ENCODE data around the gene ZMIZ1. TPM values are rescaled to one million over a fixed set of nuclear protein-coding genes. Genes with fewer than 3 reads are reported as not detected.

The ZMIZ1 gene
- total RNA-seq, 1 donor from 2014 or later: 11.5 TPM

DNA sequence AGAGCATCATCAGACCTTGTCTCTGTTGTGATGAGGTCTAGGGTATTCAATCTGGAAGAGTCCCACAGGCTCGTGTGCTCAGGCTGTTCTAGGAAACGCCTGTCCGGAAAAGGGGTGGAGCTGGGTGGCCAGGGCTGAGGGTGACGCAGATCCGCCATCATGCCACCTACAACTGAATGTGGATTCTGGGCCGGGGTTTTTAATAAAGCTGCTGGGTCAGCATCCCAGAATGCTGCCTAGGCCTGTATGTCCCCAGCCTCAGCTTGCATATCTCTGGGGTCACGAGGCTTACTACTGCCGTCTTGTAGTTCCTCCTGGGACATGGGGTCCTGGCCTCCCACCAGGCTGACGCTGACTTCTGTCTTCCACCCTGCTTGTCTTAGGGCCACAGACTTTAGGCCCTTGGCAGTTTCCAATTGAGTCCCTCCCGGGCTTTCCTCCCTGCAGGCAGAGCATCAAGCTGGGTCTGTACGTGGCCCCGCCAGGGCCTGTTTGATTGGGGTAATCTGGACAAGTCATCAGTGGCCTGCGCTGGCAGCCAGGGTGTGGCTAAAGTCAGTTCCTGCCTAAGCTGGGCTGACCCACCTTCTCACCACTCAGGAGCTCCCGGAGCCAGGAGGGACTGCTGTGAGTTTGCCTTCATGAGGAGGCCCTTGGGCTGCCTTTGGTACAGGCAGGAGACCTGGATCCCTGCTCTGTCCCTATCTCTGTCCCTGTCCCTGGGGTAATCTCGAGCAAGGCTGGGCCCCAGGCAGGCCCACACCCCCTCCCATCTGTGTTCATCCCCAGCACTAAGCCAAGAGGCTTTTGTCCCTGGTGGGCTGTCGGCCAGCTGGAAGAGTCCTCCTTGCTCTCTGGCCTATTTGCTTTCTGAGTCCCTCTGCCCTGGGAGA is 79.9 kb downstream of the ZMIZ1 start:
- peaks cover 92 to 98% (median 97%) of the 10 kb centered on the region in 3 donors for H3K4me1 ChIP-seq (ENCODE audit: control insufficient read depth in 3 of 3, insufficient read depth in 3 of 3, low read length in 3 of 3)
- peak overlapping the region; percentile 16 to 83 (median 79) for H3K9ac ChIP-seq (ENCODE audit: low read depth in 1 of 3, low read length in 3 of 3)
- H3K27ac ChIP-seq (ENCODE audit: low read depth, low read length): peak overlapping the region; percentile 90
- H3K9me3 ChIP-seq (ENCODE audit: control insufficient read depth in 3 of 3, low read length in 3 of 3): no peaks in the 10 kb centered on the region
- no peaks in the 10 kb centered on the region for H3K36me3 ChIP-seq (ENCODE audit: control insufficient read depth in 3 of 3, insufficient read depth in 3 of 3, low read length in 3 of 3)
- peak overlapping the region; percentile 12 to 56 (median 48) for H3K4me3 ChIP-seq (ENCODE audit: low read length in 3 of 3)
- H3K27me3 ChIP-seq (ENCODE audit: control insufficient read depth in 3 of 3, insufficient read depth in 3 of 3, low read length in 3 of 3): no peaks in the 10 kb centered on the region

GRCh38 chr10:79149345-79149661 is 80.5 kb downstream of the ZMIZ1 start:
- no peaks in the 10 kb centered on the region for H3K36me3 ChIP-seq (ENCODE audit: control insufficient read depth in 3 of 3, insufficient read depth in 3 of 3, low read length in 3 of 3)
- H3K27me3 ChIP-seq (ENCODE audit: control insufficient read depth in 3 of 3, insufficient read depth in 3 of 3, low read length in 3 of 3): no peaks in the 10 kb centered on the region
- no peaks in the 10 kb centered on the region for H3K9me3 ChIP-seq (ENCODE audit: control insufficient read depth in 3 of 3, low read length in 3 of 3)
- H3K4me3 ChIP-seq (ENCODE audit: low read length in 3 of 3): peak overlapping the region; percentile 12 to 56 (median 48)
- peaks cover 94 to 99% (median 98%) of the 10 kb centered on the region in 3 donors for H3K4me1 ChIP-seq (ENCODE audit: control insufficient read depth in 3 of 3, insufficient read depth in 3 of 3, low read length in 3 of 3)
- peak overlapping the region; percentile 16 to 83 (median 79) for H3K9ac ChIP-seq (ENCODE audit: low read depth in 1 of 3, low read length in 3 of 3)
- peak overlapping the region; percentile 90 for H3K27ac ChIP-seq (ENCODE audit: low read depth, low read length)

- Histone ChIP-seq H3K36me3 (ENCODE audit: control insufficient read depth in 3 of 3, insufficient read depth in 3 of 3, low read length in 3 of 3) (no peaks in the 10 kb centered on the region), H3K27me3 (ENCODE audit: control insufficient read depth in 3 of 3, insufficient read depth in 3 of 3, low read length in 3 of 3) (no peaks in the 10 kb centered on the region), H3K4me1 (ENCODE audit: control insufficient read depth in 3 of 3, insufficient read depth in 3 of 3, low read length in 3 of 3) (peaks cover 97 to 100% (median 98%) of the 10 kb centered on the region in 3 donors), H3K9me3 (ENCODE audit: control insufficient read depth in 3 of 3, low read length in 3 of 3) (no peaks in the 10 kb centered on the region), H3K27ac (ENCODE audit: low read depth, low read length) (peak overlapping the region; percentile 90), H3K9ac (ENCODE audit: low read depth in 1 of 3, low read length in 3 of 3) (peak overlapping the region; percentile 32 to 83 (median 79)), H3K4me3 (ENCODE audit: low read length in 3 of 3) (peak overlapping the region; percentile 12 to 56 (median 48))
These were observed 81.1 kb downstream of the ZMIZ1 start for GRCh38 chr10:79149662-79150443.

- Histone ChIP-seq H3K36me3 (ENCODE audit: control insufficient read depth in 3 of 3, insufficient read depth in 3 of 3, low read length in 3 of 3) (no peaks in the 10 kb centered on the region), H3K9me3 (ENCODE audit: control insufficient read depth in 3 of 3, low read length in 3 of 3) (no peaks in the 10 kb centered on the region), H3K9ac (ENCODE audit: low read depth in 1 of 3, low read length in 3 of 3) (peak overlapping the region; percentile 32 to 64 (median 33)), H3K27ac (ENCODE audit: low read depth, low read length) (peak overlapping the region; percentile 90), H3K4me3 (ENCODE audit: low read length in 3 of 3) (no peak overlapping the region), H3K4me1 (ENCODE audit: control insufficient read depth in 3 of 3, insufficient read depth in 3 of 3, low read length in 3 of 3) (peaks cover 97 to 100% (median 98%) of the 10 kb centered on the region in 3 donors), H3K27me3 (ENCODE audit: control insufficient read depth in 3 of 3, insufficient read depth in 3 of 3, low read length in 3 of 3) (no peaks in the 10 kb centered on the region)
These were observed 81.6 kb downstream of the ZMIZ1 start for GRCh38 chr10:79150444-79150754.

DNA sequence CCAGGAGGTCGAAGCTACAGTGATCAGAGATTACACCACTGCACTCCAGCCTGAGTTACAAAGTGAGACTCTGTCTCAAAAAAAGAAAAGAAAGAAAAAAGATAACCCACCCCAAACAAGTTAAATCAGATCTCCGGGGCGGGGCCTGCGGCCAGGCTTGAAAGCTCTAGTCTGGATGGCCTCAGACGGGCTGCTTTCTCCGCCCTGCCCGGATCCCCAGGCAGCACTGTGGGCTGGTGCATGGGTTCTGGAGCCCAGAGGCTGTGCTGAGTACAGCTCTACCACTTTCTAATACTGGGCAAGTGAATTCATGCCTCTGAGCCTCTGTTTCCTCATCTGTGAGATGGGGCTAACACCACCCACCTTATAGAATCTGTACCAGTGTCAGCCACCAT is 83.7 kb downstream of the ZMIZ1 start:
- Histone ChIP-seq H3K9me3 (ENCODE audit: control insufficient read depth in 3 of 3, low read length in 3 of 3) (no peaks in the 10 kb centered on the region), H3K36me3 (ENCODE audit: control insufficient read depth in 3 of 3, insufficient read depth in 3 of 3, low read length in 3 of 3) (no peaks in the 10 kb centered on the region), H3K4me1 (ENCODE audit: control insufficient read depth in 3 of 3, insufficient read depth in 3 of 3, low read length in 3 of 3) (peaks cover 92 to 99% (median 96%) of the 10 kb centered on the region in 3 donors), H3K9ac (ENCODE audit: low read depth in 1 of 3, low read length in 3 of 3) (peak overlapping the region in 1 of 3 donors; percentile 40), H3K4me3 (ENCODE audit: low read length in 3 of 3) (no peak overlapping the region), H3K27ac (ENCODE audit: low read depth, low read length) (peak overlapping the region; percentile 90), H3K27me3 (ENCODE audit: control insufficient read depth in 3 of 3, insufficient read depth in 3 of 3, low read length in 3 of 3) (no peaks in the 10 kb centered on the region)

DNA sequence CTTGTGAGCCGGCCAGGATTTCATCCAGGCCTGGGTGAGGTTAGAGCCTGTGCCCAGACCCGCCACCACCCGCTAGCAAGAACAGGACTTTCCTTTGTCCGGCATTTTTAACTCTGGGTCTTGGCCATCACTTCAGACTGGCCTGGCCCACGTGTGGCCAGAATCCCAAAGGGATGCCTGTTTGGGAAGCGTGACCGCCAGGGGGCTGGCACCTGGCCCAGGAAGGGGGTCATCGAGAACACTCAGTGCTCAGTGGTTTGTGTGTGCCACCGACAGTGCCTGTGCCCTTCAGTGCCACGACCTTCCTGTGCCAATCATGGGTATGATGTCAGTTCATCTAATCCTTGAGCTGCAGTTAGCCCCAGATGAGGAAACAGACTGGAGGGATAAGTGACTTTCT is 85.0 kb downstream of the ZMIZ1 start:
- Histone ChIP-seq H3K4me1 (ENCODE audit: control insufficient read depth in 3 of 3, insufficient read depth in 3 of 3, low read length in 3 of 3) (peaks cover 92 to 99% (median 96%) of the 10 kb centered on the region in 3 donors), H3K27me3 (ENCODE audit: control insufficient read depth in 3 of 3, insufficient read depth in 3 of 3, low read length in 3 of 3) (no peaks in the 10 kb centered on the region), H3K9me3 (ENCODE audit: control insufficient read depth in 3 of 3, low read length in 3 of 3) (no peaks in the 10 kb centered on the region), H3K4me3 (ENCODE audit: low read length in 3 of 3) (peak overlapping the region in 2 of 3 donors; percentile 22 to 48), H3K27ac (ENCODE audit: low read depth, low read length) (peak overlapping the region; percentile 79), H3K9ac (ENCODE audit: low read depth in 1 of 3, low read length in 3 of 3) (peak overlapping the region in 2 of 3 donors; percentile 34 to 60), H3K36me3 (ENCODE audit: control insufficient read depth in 3 of 3, insufficient read depth in 3 of 3, low read length in 3 of 3) (no peaks in the 10 kb centered on the region)

- peak overlapping the region; percentile 79 for H3K27ac ChIP-seq (ENCODE audit: low read depth, low read length)
- H3K4me3 ChIP-seq (ENCODE audit: low read length in 3 of 3): no peak overlapping the region
- H3K27me3 ChIP-seq (ENCODE audit: control insufficient read depth in 3 of 3, insufficient read depth in 3 of 3, low read length in 3 of 3): no peaks in the 10 kb centered on the region
- no peaks in the 10 kb centered on the region for H3K9me3 ChIP-seq (ENCODE audit: control insufficient read depth in 3 of 3, low read length in 3 of 3)
- H3K9ac ChIP-seq (ENCODE audit: low read depth in 1 of 3, low read length in 3 of 3): peak overlapping the region in 1 of 3 donors; percentile 16
- peaks cover 93 to 99% (median 96%) of the 10 kb centered on the region in 3 donors for H3K4me1 ChIP-seq (ENCODE audit: control insufficient read depth in 3 of 3, insufficient read depth in 3 of 3, low read length in 3 of 3)
- no peaks in the 10 kb centered on the region for H3K36me3 ChIP-seq (ENCODE audit: control insufficient read depth in 3 of 3, insufficient read depth in 3 of 3, low read length in 3 of 3)
These were observed 86.7 kb downstream of the ZMIZ1 start for GRCh38 chr10:79155301-79156081.

- Histone ChIP-seq H3K27me3 (ENCODE audit: control insufficient read depth in 3 of 3, insufficient read depth in 3 of 3, low read length in 3 of 3) (no peaks in the 10 kb centered on the region), H3K9ac (ENCODE audit: low read depth in 1 of 3, low read length in 3 of 3) (peak overlapping the region in 1 of 3 donors; percentile 50), H3K36me3 (ENCODE audit: control insufficient read depth in 3 of 3, insufficient read depth in 3 of 3, low read length in 3 of 3) (no peaks in the 10 kb centered on the region), H3K4me3 (ENCODE audit: low read length in 3 of 3) (no peak overlapping the region), H3K4me1 (ENCODE audit: control insufficient read depth in 3 of 3, insufficient read depth in 3 of 3, low read length in 3 of 3) (peaks cover 92 to 99% (median 95%) of the 10 kb centered on the region in 3 donors), H3K9me3 (ENCODE audit: control insufficient read depth in 3 of 3, low read length in 3 of 3) (no peaks in the 10 kb centered on the region), H3K27ac (ENCODE audit: low read depth, low read length) (peak overlapping the region; percentile 45)
These were observed 87.8 kb downstream of the ZMIZ1 start for GRCh38 chr10:79156334-79157274.

GRCh38 chr10:79158004-79158340 is 89.2 kb downstream of the ZMIZ1 start:
- H3K4me1 ChIP-seq (ENCODE audit: control insufficient read depth in 3 of 3, insufficient read depth in 3 of 3, low read length in 3 of 3): peaks cover 88 to 98% (median 97%) of the 10 kb centered on the region in 3 donors
- H3K27ac ChIP-seq (ENCODE audit: low read depth, low read length): peak overlapping the region; percentile 45
- H3K4me3 ChIP-seq (ENCODE audit: low read length in 3 of 3): no peak overlapping the region
- no peaks in the 10 kb centered on the region for H3K9me3 ChIP-seq (ENCODE audit: control insufficient read depth in 3 of 3, low read length in 3 of 3)
- H3K9ac ChIP-seq (ENCODE audit: low read depth in 1 of 3, low read length in 3 of 3): peak overlapping the region in 1 of 3 donors; percentile 54
- no peaks in the 10 kb centered on the region for H3K27me3 ChIP-seq (ENCODE audit: control insufficient read depth in 3 of 3, insufficient read depth in 3 of 3, low read length in 3 of 3)
- peaks cover 5 to 9% (median 6%) of the 10 kb centered on the region in 3 donors for H3K36me3 ChIP-seq (ENCODE audit: control insufficient read depth in 3 of 3, insufficient read depth in 3 of 3, low read length in 3 of 3)

All from skeletal muscle tissue (tissue), 4 donors.